ENCODE data around the gene FXYD6.

DNA sequence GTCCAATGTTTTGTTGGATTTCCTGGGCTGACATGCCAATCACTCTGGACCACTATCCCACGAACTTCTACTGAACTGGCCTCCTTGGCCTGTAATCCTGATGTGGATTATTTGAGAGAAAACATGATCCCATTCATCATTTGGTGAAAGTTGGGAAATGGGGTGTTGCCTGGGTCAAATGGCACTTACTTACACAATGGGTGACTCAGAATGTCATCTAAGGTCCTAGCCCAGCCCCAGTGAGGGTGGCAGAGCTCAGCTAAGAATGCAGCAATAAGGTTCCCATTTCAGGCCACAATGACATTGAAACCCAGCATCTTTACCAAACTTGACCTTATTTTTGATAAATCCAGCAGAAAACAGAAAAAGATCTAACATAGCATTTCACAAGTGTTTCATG is 71.4 kb downstream of the FXYD6 start:
- no peak for TF ChIP-seq POLR2A (IDR thresholded peaks at IDR 0.05)
- no peak for TF ChIP-seq POLR2AphosphoS5 (IDR thresholded peaks at IDR 0.05)
- TF ChIP-seq, protein P1, sequence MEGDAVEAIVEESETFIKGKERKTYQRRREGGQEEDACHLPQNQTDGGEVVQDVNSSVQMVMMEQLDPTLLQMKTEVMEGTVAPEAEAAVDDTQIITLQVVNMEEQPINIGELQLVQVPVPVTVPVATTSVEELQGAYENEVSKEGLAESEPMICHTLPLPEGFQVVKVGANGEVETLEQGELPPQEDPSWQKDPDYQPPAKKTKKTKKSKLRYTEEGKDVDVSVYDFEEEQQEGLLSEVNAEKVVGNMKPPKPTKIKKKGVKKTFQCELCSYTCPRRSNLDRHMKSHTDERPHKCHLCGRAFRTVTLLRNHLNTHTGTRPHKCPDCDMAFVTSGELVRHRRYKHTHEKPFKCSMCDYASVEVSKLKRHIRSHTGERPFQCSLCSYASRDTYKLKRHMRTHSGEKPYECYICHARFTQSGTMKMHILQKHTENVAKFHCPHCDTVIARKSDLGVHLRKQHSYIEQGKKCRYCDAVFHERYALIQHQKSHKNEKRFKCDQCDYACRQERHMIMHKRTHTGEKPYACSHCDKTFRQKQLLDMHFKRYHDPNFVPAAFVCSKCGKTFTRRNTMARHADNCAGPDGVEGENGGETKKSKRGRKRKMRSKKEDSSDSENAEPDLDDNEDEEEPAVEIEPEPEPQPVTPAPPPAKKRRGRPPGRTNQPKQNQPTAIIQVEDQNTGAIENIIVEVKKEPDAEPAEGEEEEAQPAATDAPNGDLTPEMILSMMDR (IDR thresholded peaks at IDR 0.05) = no peak

All from stomach (tissue), 4 donors.